H1 (cell line): Measurements from ENCODE around the gene FHL1. TPM values are rescaled to one million over a fixed set of nuclear protein-coding genes. Genes with fewer than 3 reads are reported as not detected.

Source experiments
- CTCF ChIA-PET: fragments of 300-600 bp; sonication (Branson Sonifier 250); formaldehyde crosslinking; loops from one replicate; lab custom pipeline; 2021; ENCODE audit not compliant: partially characterized antibody; lab: Charles Lee
- POLR2A ChIA-PET: fragments of 300-600 bp; sonication (Branson Sonifier 250); formaldehyde crosslinking; loops from one replicate; lab custom pipeline; 2021; ENCODE audit warnings: inconsistent platforms; ENCODE audit not compliant: partially characterized antibody; lab: Charles Lee
- DNase-seq, 2 experiments: peaks; one replicate each; pipeline versions ENCODE4 v3.0.0 to v3.0.0-alpha.2; 2010 to 2022; ENCODE audit warnings: low spot score in 2 of 2, low read depth in 1 of 2, mixed read lengths in 1 of 2
- FAIRE-seq: peaks from 2 replicates; lab custom pipeline; 2011; peaks lifted over from hg19 to GRCh38; lab: Jason Lieb, UNC
- H2AFZ ChIP-seq: 2 replicates; pipeline ENCODE4 v1.8.1; 2012; ENCODE audit warnings: low read length, inconsistent platforms
- H2AK5ac ChIP-seq: 2 replicates; pipeline ENCODE4 v1.6.1; 2013; ENCODE audit warnings: low read depth, low read length
- H2BK120ac ChIP-seq: replicated peaks from 2 replicates; pipeline ENCODE3; 2013; ENCODE audit warnings: low read depth, low read length, inconsistent platforms
- H2BK12ac ChIP-seq: 2 replicates; pipeline ENCODE4 v1.6.1; 2013; ENCODE audit warnings: low read depth, low read length
- H2BK15ac ChIP-seq: 2 replicates; pipeline ENCODE4 v1.6.1; 2013; ENCODE audit warnings: low read length
- H2BK20ac ChIP-seq: 2 replicates; pipeline ENCODE4 v1.6.1; 2013; ENCODE audit warnings: low read length
- H2BK5ac ChIP-seq: 2 replicates; pipeline ENCODE4 v1.6.1; 2013; ENCODE audit warnings: low read depth, low read length
- H3K14ac ChIP-seq: 2 replicates; pipeline ENCODE4 v1.6.1; 2013; ENCODE audit warnings: inconsistent platforms; ENCODE audit not compliant: insufficient read length
- H3K18ac ChIP-seq: 2 replicates; pipeline ENCODE4 v1.6.1; 2013; ENCODE audit warnings: low read length; ENCODE audit errors: extremely low read depth
- H3K23ac ChIP-seq: 2 replicates; pipeline ENCODE4 v1.6.1; 2013; ENCODE audit warnings: inconsistent platforms; ENCODE audit not compliant: insufficient read length
- H3K23me2 ChIP-seq: 2 replicates; pipeline ENCODE4 v1.6.1; 2013; ENCODE audit warnings: low read depth, low read length
- H3K27ac ChIP-seq: 2 replicates; pipeline ENCODE4 v1.6.1; 2011; ENCODE audit warnings: low read depth, low read length, inconsistent platforms
- H3K27me3 ChIP-seq, 4 experiments: replicated peaks in 1 of 4; 1 replicate in 1 of 4; 2 replicates in 3 of 4; pipeline versions ENCODE4 v1.6.1 to v1.8.1; 2011 to 2013; ENCODE audit warnings: low read length in 3 of 4, mild to moderate bottlenecking in 3 of 4, inconsistent platforms in 2 of 4, mixed read lengths in 2 of 4, moderate library complexity in 1 of 4; ENCODE audit not compliant: control insufficient read depth in 3 of 4, insufficient read depth in 3 of 4; ENCODE audit errors: extremely low read depth in 1 of 4
- H3K36me3 ChIP-seq, 4 experiments: 2 replicates each; pipeline versions ENCODE4 v1.6.1 to v1.8.1; 2011 to 2013; ENCODE audit warnings: mild to moderate bottlenecking in 4 of 4, low read length in 3 of 4, moderate library complexity in 2 of 4, control low read depth in 1 of 4, inconsistent platforms in 1 of 4; ENCODE audit not compliant: insufficient read depth in 4 of 4, control insufficient read depth in 2 of 4
- H3K4ac ChIP-seq: replicated peaks from 2 replicates; pipeline ENCODE3; 2013; ENCODE audit warnings: low read length, low read depth, mixed read lengths, inconsistent platforms; ENCODE audit not compliant: insufficient read length
- H3K4me1 ChIP-seq, 4 experiments: replicated peaks in 1 of 4; 1 replicate in 1 of 4; 2 replicates in 3 of 4; pipeline versions ENCODE4 v1.6.1 to v1.8.1; 2011 to 2013; ENCODE audit warnings: low read length in 3 of 4, inconsistent platforms in 2 of 4, mixed read lengths in 1 of 4; ENCODE audit not compliant: insufficient read depth in 4 of 4, control insufficient read depth in 3 of 4
- H3K4me2 ChIP-seq, 2 experiments: 2 replicates each; pipeline versions ENCODE4 v1.6.1 to v1.8.1; 2011 to 2013; ENCODE audit warnings: low read depth in 2 of 2, low read length in 2 of 2, control low read depth in 1 of 2, inconsistent platforms in 1 of 2, mild to moderate bottlenecking in 1 of 2; ENCODE audit not compliant: insufficient read depth in 1 of 2
- H3K4me3 ChIP-seq, 4 experiments: fragments of 200-600, 300-600 bp in 1 of 4; sonication (generic), shearing (Covaris generic), sonication (Bioruptor Twin) in 1 of 4; 2 replicates each; pipeline versions ENCODE4 v1.5.1 to v1.8.1; 2011 to 2016; ENCODE audit warnings: low read length in 4 of 4, low read depth in 3 of 4, control low read depth in 2 of 4, inconsistent platforms in 2 of 4, mild to moderate bottlenecking in 2 of 4, mixed read lengths in 1 of 4, moderate library complexity in 1 of 4; ENCODE audit not compliant: insufficient read depth in 2 of 4; ENCODE audit errors: extremely low read depth in 1 of 4
- H3K56ac ChIP-seq: replicated peaks from 2 replicates; pipeline ENCODE3; 2013; ENCODE audit warnings: low read depth, mild to moderate bottlenecking, mixed read lengths, low read length, inconsistent platforms; ENCODE audit not compliant: insufficient read length
- H3K79me1 ChIP-seq: 2 replicates; pipeline ENCODE4 v1.6.1; 2013; ENCODE audit warnings: low read depth, low read length, control low read depth
- H3K79me2 ChIP-seq, 2 experiments: 2 replicates each; pipeline versions ENCODE4 v1.6.1 to v1.8.1; 2012 to 2013; ENCODE audit warnings: low read length in 2 of 2, mild to moderate bottlenecking in 2 of 2, inconsistent platforms in 1 of 2; ENCODE audit not compliant: insufficient read depth in 2 of 2, control insufficient read depth in 1 of 2
- H3K9ac ChIP-seq, 4 experiments: replicated peaks in 1 of 4; 1 replicate in 1 of 4; 2 replicates in 3 of 4; pipeline versions ENCODE4 v1.6.1 to v1.8.1; 2011 to 2013; ENCODE audit warnings: low read depth in 3 of 4, low read length in 3 of 4, control low read depth in 2 of 4, mild to moderate bottlenecking in 2 of 4, moderate library complexity in 2 of 4, inconsistent platforms in 1 of 4; ENCODE audit errors: extremely low read depth in 1 of 4
- H3K9me3 ChIP-seq, 2 experiments: 2 replicates each; pipeline versions ENCODE4 v1.6.1 to v1.8.1; 2012 to 2013; ENCODE audit warnings: mild to moderate bottlenecking in 2 of 2, moderate library complexity in 2 of 2, control low read depth in 1 of 2, inconsistent platforms in 1 of 2, low read depth in 1 of 2, low read length in 1 of 2, mixed read lengths in 1 of 2; ENCODE audit not compliant: insufficient read depth in 2 of 2
- H4K20me1 ChIP-seq, 2 experiments: replicated peaks in 1 of 2; 2 replicates each; pipeline versions ENCODE3 to v1.8.1; 2011 to 2013; ENCODE audit warnings: inconsistent platforms in 2 of 2, low read length in 2 of 2, mild to moderate bottlenecking in 1 of 2; ENCODE audit not compliant: insufficient read depth in 2 of 2, control insufficient read depth in 1 of 2
- H4K5ac ChIP-seq: 2 replicates; pipeline ENCODE4 v1.6.1; 2013; ENCODE audit warnings: low read length, low read depth, mixed read lengths, inconsistent platforms; ENCODE audit not compliant: insufficient read length
- H4K8ac ChIP-seq: 2 replicates; pipeline ENCODE4 v1.8.0; 2013; ENCODE audit warnings: mild to moderate bottlenecking, moderate library complexity, low read length, inconsistent platforms; ENCODE audit not compliant: insufficient read depth; ENCODE audit errors: extremely low read depth
- H4K91ac ChIP-seq: replicated peaks from 2 replicates; pipeline ENCODE3; 2013; ENCODE audit warnings: low read length, mixed read lengths, inconsistent platforms; ENCODE audit not compliant: insufficient read length
- CBX8 ChIP-seq: fragments of 300-800, 300-1000 bp; sonication (generic); IDR thresholded peaks from 2 replicates; pipeline ENCODE4 v1.7.1; 2016; ENCODE audit warnings: low read depth, low read length, borderline replicate concordance
- CHD2 ChIP-seq: IDR thresholded peaks from 2 replicates; pipeline ENCODE4 v1.6.1; 2012; ENCODE audit warnings: low read length, improper control_type of control experiment
- CTBP2 ChIP-seq: IDR thresholded peaks from 2 replicates; pipeline ENCODE4 v1.7.0; 2011; ENCODE audit warnings: borderline replicate concordance, mild to moderate bottlenecking, moderate library complexity, mixed read lengths, low read length; ENCODE audit not compliant: insufficient read depth, insufficient read length
- HDAC2 ChIP-seq, 2 experiments: fragments of 300-600 bp in 1 of 2; sonication (generic) in 1 of 2; IDR thresholded peaks; 2 replicates each; pipeline ENCODE4 v1.6.1; 2011 to 2012; ENCODE audit warnings: low read depth in 2 of 2, low read length in 2 of 2, mild to moderate bottlenecking in 2 of 2, moderate library complexity in 2 of 2, borderline replicate concordance in 1 of 2, inconsistent platforms in 1 of 2
- JUN ChIP-seq: IDR thresholded peaks from 2 replicates; pipeline ENCODE4 v1.6.1; 2011; ENCODE audit warnings: low read depth, mild to moderate bottlenecking, improper control_type of control experiment, low read length
- MAFK ChIP-seq: IDR thresholded peaks from 2 replicates; pipeline ENCODE4 v1.6.1; 2012; ENCODE audit warnings: low read depth, mild to moderate bottlenecking, improper control_type of control experiment, low read length
- SAP30 ChIP-seq: fragments of 300-600 bp; sonication (generic); IDR thresholded peaks from 2 replicates; pipeline ENCODE4 v1.7.1; 2012; ENCODE audit warnings: low read length, moderate library complexity, mild to moderate bottlenecking, inconsistent platforms; ENCODE audit not compliant: insufficient read depth, insufficient replicate concordance
- WGBS, 2 experiments: shearing (Covaris generic) in 1 of 2; methylation state at CpG; one replicate each; pipeline versions ENCODE4 v1.1.6 to v1.1.7; 2013 to 2015; ENCODE audit warnings: low lambda C conversion rate in 2 of 2, mixed read lengths in 2 of 2, inconsistent platforms in 1 of 2, low coverage in 1 of 2, missing lambda C conversion rate in 1 of 2; ENCODE audit not compliant: insufficient replicate concordance in 2 of 2, insufficient coverage in 1 of 2, insufficient read length in 1 of 2; ENCODE audit errors: extremely low coverage in 1 of 2, missing lambda C conversion rate in 1 of 2; 5-methylcytosine and 5-hydroxymethylcytosine counted together
- polyA plus RNA-seq, 7 experiments: library from polyadenylated mRNA; depleted of rRNA in 3 of 7; stranded (reverse) in 5 of 7; unstranded in 2 of 7; fragments of >200 nt in 5 of 7; fragments of 200-250 nt in 2 of 7; gene quantifications; 1 replicate in 5 of 7; 2 replicates in 1 of 7; 4 replicates in 1 of 7; pipeline versions ENCODE4 v1.2.1 to v1.2.3, GENCODE V29; 2011 to 2013; ENCODE audit warnings: missing spikeins in 2 of 7, mixed read lengths in 2 of 7
- total RNA-seq: library from RNA; stranded (reverse); fragmentation: NEBNext Ultra II Directional; extraction: Animal tissue kit (Norgen Biotek cat#: 25700); gene quantifications from 2 replicates; pipeline ENCODE4 v1.2.1, GENCODE V29; 2021

FHL1 gene
- total and polyA plus RNA-seq, 2 of the 8 experiments (the other 6 are each of a cell fraction or from before 2014, with no cell fraction given) = 45.0 to 56.5 TPM

DNA sequence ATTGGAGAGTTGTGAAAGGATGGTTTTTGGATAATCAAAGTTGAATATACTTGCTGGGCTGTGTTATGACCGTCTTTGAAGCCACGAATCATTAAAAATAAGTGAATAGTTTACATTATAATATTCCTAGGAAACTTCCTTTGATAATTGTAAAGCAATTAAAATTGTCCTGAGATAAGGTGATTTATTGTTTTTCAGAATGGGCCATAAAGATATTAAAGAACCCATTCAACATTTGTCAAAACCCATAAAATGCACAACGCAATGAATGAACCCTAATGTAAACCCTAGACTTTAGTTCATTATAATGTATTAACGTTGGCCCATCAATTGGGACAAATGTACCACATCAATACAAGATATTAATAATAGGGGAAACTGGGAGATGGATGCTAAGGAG lies 11.4 kb downstream of the FHL1 start:
- CTCF ChIA-PET = interaction anchor here (0.6 to 2.4 kb wide), 2 partner anchors 130 to 149 kb away, joined by 4 to 11 read pairs; no protein-coding TSS in a partner anchor

More for the DNA sequence above, 11.4 kb downstream of the FHL1 start:
- no peak for DNase-seq
- Histone ChIP-seq H3K56ac (no peak overlapping the region), H2BK20ac (no peak overlapping the region), H4K5ac (no peak overlapping the region), H2AFZ (no peak overlapping the region), H3K14ac (no peak overlapping the region), H3K4ac (no peak overlapping the region), H3K79me1 (no peaks in the 10 kb centered on the region), H4K8ac (no peak overlapping the region), H2BK15ac (no peak overlapping the region), H2BK5ac (no peak overlapping the region), H3K23ac (no peak overlapping the region), H4K20me1 (no peaks in the 10 kb centered on the region), H3K27me3 (no peaks in the 10 kb centered on the region), H4K91ac (no peak overlapping the region), H3K27ac (no peak overlapping the region), H2BK12ac (no peak overlapping the region), H2AK5ac (no peak overlapping the region), H3K4me3 (no peak overlapping the region), H3K9ac (no peak overlapping the region), H3K36me3 (no peaks in the 10 kb centered on the region), H3K4me2 (no peak overlapping the region), H3K79me2 (peaks cover 0 to 14% of the 10 kb centered on the region in 2 experiments; a peak in 2 of 4 replicates), H2BK120ac (no peak overlapping the region), H3K4me1 (no peaks in the 10 kb centered on the region), H3K9me3 (no peaks in the 10 kb centered on the region), H3K23me2 (no peaks in the 10 kb centered on the region), H3K18ac (no peak overlapping the region)
- 96% methylated on average over 4 of the region's 4 CpGs; no CpG with 5 or more reads in 1 of the 2 experiments for whole genome bisulfite sequencing, 2 experiments
- TF ChIP-seq SAP30 = no peak
- no peak for TF ChIP-seq HDAC2 (IDR thresholded peaks at IDR 0.05; ENCODE audit: borderline replicate concordance in 1 of 2, low read depth in 2 of 2, low read length in 2 of 2)
- no peak for TF ChIP-seq CTBP2
- no peak for TF ChIP-seq JUN
- TF ChIP-seq CBX8 = no peak
- no peak for TF ChIP-seq MAFK
- no peak for TF ChIP-seq CHD2
- POLR2A ChIA-PET = no interaction called here
- no peak for FAIRE-seq
